Skeletal muscle cell (primary cell): ENCODE results near the gene PODNL1.
A peak's percentile ranks its signal among the peaks of the same experiment; 100 is the strongest.
"Not testable (repeated sequence)": the region's sequence is repeated elsewhere in the genome, so short reads cannot be mapped to it uniquely, and the experiment has no call there.

Experiments used
- DNase-seq: peaks from one replicate; pipeline ENCODE4 v3.0.0-alpha.2; 2010; ENCODE audit warnings: low read depth
- H3K4me3 ChIP-seq: 2 replicates; pipeline ENCODE4 v1.5.1; 2011; ENCODE audit warnings: low read depth, mild to moderate bottlenecking, control low read depth, low read length, moderate library complexity

PODNL1 gene

DNA sequence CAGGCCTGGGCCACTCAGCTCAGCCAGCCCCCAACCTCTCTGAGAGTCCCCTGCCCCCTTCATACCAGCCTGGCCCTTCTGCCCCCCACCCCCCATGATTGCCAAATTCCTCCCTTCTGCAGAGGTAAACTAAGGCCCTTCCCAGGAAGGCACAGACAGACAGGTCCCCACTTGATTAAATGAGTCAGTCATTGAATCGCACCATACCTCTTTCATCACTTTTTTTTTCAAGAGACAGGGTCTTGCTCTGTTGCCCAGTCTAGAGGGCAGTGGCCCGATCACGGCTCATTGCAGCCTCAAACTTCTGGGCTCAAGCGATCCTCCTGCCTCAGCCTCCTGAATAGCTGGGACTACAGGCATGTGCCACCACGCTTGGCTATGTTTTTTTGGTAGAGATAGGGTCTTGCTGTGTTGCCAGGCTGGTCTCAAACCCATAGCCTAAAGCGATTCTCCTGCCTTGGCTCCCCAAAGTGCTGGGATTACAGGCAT is 6.0 kb downstream of the PODNL1 start:
- no peak for DNase-seq
- no peak overlapping the region for H3K4me3 ChIP-seq

DNA sequence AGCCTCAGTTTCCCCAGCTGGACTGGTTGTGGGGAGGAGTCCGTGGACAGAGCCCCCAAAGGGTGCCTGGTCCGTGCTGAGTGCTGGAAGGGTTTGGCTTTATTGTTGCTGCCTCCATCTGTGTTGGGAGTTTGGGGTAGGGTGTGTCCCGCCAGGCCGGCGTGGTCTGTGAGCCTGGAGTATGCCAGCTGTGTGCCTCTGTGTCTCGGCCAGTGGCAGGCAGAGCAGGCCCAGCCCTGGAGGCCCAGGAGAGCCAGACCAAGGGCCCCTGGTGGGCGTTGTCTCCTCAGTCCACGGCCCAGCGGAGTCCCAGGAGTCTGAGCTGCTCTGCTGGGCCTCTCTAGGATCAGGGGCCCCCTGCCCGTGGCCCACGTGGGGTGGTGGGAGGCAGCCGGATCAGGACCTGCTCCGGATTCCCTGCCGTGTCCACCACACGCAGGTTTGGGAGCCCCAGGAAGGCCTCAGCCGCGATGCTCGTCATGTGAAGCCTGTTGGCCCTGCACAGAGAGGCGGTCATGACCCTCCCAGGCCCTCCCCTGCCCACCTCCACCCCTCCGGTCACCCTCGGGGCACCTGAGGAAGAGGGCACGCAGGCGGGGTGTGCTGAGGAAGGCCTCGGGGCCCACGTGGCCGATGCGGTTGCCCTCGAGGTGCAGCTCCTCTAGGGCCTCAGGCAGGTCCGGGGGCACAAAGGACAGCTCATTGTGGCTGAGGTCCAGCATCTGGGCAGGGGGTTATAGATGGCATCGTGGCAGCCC is 6.6 kb downstream of the PODNL1 start:
- no peak for DNase-seq
- no peak overlapping the region for H3K4me3 ChIP-seq

DNA sequence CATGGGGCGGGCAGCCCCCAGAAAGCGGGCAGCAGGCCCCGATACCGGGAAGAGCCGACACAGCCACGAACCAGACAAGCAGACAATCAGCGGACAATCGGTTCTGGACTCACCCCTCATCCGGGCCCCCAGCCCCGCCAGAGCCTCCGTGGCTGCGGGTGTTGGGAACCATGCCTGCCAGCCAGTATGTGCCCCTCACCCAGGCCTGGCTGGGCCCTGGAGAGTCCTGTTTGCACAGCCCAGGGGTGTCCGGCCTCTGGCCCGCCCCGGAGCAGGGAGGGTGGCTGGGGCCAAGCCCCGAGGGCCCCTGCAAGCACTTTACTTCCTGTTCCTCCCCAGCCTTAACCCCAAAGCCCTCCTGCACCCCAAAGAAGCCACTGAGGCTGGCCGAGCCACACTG is 7.8 kb downstream of the PODNL1 start:
- no peak overlapping the region for H3K4me3 ChIP-seq

DNA sequence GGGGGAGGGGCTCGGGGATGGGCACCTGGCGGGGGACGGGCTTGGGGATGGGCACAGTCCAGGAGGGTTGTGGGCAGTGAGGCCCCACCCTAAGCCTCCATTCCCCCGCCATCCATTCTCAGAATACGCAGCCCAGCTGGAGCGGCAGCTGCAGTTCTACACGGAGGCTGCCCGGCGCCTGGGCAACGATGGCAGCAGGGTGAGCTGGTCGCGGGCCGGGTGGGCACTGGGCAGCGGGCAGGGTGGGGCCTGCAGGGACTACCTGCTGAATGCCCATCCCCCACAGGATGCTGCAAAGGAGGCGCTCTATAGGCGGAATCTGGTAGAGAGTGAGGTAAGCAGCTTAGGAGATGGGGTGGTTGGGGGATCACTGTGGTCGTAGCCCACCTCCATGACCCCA is 8.3 kb downstream of the PODNL1 start:
- no peak overlapping the region for H3K4me3 ChIP-seq
- DNase-seq: no peak

More for the DNA sequence above, 7.8 kb downstream of the PODNL1 start:
- no peak for DNase-seq

DNA sequence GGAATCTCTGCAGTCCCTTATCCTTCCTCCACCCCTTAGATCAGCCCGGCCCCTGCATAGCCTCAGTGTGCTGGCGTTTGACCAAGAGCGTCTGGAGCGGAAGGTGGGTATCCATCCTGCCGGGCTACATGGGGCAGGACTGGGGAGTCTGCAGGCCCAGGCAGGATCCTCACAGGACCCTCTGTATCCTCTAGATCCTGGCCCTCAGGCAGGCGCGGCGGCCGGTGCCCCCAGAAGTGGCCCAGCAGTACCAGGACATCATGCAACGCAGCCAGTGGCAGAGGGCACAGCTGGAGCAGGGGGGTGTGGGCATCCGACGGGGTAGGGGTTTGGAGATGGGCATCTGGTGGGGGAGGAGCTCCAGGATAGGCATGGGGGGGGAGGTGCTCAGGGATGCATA is 8.9 kb downstream of the PODNL1 start:
- no peak for DNase-seq
- no peak overlapping the region for H3K4me3 ChIP-seq

DNA sequence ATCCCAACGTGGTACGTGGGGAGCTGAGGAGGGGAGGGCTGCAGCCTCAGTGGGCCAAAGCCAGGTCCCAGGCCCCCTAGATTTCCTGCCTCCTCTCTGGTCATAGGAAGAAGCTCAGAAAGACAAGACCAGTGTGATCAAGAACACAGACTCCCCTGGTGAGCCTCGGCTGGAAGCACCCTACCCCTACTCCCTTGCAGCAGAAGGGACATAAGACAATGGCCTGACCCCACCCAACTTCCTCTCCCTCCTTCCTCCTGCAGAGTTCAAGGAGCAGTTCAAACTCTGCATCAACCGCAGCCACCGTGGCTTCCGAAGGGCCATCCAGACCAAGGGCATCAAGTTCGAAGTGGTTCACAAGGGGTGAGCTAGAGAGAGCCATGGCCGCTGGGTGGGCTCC is 11.5 kb downstream of the PODNL1 start:
- H3K4me3 ChIP-seq: no peak overlapping the region
- no peak for DNase-seq

DNA sequence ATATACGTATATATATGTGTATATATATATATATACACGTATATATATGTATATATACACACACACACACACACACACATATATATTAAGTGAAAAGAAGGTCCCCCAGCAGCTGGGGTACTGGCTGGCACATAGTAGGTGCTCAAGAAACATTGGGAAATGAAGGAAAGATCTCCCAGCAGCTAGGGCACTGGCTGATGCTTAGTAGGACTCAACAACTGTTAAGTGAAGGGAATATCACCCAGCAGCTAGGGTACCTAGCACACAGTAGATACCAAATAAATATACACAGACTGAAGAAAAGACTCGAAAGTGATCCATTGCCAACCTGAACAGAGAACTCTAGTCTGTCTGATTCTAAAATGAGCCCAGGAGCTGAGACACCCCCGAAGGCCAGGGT is 12.2 kb downstream of the PODNL1 start:
- no peak overlapping the region for H3K4me3 ChIP-seq
- no peak for DNase-seq

DNA sequence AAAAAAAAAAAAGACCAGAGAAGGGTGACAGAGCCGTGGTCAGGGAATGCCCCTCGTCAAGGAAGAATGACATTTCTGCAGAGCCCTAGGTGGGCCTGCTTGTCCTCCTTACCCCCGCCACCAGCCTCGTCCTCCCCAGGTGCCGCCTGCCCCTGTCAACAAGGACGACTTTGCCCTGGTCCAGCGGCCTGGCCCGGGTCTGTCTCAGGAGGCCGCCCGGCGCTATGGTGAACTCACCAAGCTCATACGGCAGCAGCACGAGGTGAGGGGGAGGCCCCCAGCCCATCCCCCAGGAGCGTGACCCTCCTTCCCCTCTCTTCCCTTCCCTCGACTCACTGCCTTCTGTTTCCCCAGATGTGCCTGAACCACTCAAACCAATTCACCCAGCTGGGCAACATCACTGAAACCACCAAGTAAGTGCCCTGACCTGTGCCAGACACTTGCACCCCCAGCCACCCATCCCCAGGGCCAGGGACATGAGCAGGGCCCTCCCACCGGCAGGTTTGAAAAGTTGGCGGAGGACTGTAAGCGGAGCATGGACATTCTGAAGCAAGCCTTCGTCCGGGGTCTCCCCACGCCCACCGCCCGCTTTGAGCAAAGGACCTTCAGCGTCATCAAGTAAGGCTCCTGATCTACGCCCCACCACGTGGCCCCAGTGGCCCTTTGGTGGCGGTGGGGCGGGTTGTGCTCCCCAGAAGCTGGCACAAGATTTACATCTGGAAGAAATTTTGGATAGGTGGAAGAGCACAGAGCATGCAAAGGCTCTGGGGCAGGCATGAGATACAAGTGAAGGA is 14.8 kb downstream of the PODNL1 start:
- H3K4me3 ChIP-seq: no peak overlapping the region
- no peak for DNase-seq

DNA sequence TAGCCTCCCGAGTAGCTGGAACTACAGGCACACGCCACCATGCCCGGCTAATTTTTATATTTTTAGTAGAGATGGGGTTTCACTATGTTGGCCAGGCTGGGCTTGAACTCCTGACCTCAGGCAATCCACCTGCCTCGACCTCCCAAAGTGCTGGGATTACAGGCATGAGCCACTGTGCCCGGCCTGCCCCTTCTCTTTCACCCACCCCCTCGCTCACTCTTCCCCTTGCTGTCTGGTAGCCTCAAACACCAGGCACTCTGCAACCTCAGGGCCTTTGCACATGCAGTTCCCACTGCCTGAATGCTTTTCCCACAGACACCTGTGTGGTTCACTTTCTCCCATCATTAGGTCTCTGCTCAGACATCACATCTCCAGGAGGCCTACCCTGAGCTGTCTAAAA is 16.1 kb downstream of the PODNL1 start:
- not testable (repeated sequence) for DNase-seq, H3K4me3 ChIP-seq

DNA sequence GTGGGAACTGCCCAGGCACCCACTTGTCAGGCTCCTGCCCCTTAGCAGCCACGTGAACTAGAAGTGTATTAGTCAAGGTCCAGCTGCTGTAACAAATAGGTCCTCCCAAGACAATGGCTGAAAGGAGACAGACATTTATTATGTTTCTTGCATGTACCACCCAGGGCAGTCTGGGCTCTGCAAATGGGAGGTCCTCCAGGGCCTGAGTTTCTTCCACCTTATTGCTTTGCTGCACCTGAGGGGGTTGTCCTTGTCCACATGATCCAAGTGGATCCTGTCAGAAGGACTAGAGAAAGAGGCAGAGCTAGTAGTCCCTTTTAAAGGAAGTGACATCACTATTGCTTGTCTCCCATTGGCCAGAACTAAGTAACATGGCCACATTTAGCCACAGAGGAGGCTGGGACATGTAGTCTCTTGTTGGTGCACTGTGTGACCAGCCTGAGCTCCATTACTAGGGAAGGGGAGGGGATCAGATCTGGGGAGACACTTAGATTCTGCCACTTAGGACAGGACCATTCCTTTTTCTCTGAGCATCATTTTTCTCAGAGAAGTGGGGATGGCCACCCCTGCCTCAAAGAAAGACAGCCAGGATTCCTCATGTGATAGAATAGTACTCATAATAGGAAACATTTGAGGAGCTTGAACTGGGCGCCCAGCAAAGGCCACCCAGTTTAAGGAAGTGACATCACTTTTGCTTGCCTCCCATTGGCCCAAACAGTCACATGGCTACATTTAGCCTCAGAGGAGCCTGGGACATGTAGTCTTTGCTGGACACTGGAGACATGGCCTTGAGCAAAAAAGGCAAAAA is 17.1 kb downstream of the PODNL1 start:
- no peak overlapping the region for H3K4me3 ChIP-seq
- no peak for DNase-seq

DNA sequence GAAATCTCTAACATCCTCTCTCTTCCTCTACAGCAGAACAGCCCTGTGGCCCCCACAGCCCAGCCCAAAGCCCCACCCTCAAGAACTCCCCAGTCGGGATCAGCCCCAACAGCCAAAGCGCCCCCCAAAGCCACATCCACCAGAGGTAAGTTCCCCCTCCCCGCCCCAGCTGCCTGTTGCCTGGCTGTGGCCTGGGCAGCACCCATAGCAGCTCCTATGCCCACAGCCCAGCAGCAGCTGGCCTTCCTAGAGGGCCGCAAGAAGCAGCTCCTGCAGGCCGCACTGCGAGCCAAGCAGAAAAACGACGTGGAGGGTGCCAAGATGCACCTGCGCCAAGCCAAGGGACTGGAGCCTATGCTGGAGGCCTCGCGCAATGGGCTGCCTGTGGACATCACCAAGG is 17.7 kb downstream of the PODNL1 start:
- no peak overlapping the region for H3K4me3 ChIP-seq

DNA sequence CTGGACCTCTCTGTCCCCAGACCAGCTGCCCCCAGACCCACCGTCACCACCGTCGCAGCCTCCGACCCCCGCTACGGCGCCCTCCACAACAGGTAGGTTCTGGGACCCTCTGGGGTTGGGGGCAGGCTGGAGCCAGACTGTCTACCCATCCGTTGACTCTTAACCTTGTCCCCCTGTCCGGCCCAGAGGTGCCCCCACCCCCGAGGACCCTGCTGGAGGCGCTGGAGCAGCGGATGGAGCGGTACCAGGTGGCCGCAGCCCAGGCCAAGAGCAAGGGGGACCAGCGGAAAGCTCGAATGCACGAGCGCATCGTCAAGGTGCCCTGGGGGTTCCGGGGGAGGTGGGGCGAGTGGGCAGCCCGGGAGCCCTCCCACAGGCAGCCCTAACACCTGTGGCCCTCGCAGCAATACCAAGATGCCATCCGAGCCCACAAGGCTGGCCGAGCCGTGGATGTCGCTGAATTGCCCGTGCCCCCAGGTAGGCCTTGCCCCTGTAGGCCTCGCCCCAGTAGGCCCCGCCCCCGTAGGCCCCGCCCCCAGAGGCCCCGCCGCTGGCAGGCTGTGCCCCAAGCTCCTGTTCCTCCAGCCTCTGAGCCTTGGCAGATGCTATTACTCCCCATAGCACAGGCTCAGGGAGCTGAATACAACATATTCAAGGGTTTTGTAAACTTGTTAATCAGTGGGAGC is 19.3 kb downstream of the PODNL1 start:
- no peak overlapping the region for H3K4me3 ChIP-seq
- DNase-seq: no peak

More for the DNA sequence above, 17.7 kb downstream of the PODNL1 start:
- no peak for DNase-seq

DNA sequence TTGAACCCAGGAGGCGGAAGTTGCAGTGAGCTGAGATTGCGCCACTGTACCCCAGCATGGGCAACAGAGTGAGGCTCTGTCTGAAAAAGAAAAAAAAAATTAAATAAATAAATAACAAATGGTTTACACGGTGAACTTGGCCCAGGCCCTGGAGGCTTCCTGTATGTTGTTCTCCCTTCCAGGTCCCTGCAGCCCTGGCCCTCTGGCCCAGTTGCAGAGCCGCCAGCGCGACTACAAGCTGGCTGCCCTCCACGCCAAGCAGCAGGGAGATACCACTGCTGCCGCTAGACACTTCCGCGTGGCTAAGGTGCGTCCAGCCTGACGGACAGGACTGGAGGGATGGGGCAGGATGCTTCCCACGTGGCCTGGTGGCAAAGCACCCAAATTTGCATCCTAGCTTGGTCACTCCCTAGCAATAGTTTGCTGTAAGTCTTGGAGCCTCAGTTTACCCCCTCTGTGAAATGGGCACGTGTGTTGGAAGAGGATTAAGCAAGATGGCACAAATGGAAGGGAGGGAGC is 20.3 kb downstream of the PODNL1 start:
- H3K4me3 ChIP-seq: no peak overlapping the region
- DNase-seq: no peak

DNA sequence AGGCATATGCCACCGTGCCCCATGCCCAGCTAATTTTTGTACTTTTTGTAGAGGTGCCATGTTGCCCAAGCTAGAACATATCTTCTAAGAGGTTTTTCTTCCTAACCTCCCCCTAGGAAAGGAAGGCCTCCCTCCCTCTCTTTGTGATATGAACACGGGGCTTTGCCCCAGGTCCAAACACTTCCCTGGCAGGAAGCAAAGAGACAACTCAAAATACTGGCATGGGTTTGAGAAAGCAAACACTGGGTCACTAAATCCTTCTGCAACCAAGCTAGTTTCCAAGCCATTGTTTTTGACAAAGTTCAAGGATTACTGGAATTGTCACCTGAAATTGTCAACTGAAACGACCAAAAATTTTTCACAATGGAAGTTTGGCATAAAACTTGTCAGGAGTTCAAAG is 23.4 kb downstream of the PODNL1 start:
- no peak overlapping the region for H3K4me3 ChIP-seq
- no peak for DNase-seq

DNA sequence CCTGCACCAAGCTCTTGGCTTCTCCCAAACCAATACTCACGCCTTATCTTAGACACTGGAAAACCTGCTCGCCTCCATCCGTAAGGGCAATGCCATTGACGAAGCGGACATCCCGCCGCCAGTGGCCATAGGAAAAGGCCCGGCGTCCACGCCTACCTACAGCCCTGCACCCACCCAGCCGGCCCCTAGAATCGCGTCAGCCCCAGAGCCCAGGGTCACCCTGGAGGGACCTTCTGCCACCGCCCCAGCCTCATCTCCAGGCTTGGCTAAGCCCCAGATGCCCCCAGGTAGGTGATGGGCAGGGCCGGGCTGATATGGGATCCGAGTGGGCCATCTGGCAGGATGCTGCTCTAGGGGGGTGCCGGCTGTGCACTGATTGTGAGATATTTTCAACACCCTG is 24.9 kb downstream of the PODNL1 start:
- DNase-seq: no peak
- no peak overlapping the region for H3K4me3 ChIP-seq

DNA sequence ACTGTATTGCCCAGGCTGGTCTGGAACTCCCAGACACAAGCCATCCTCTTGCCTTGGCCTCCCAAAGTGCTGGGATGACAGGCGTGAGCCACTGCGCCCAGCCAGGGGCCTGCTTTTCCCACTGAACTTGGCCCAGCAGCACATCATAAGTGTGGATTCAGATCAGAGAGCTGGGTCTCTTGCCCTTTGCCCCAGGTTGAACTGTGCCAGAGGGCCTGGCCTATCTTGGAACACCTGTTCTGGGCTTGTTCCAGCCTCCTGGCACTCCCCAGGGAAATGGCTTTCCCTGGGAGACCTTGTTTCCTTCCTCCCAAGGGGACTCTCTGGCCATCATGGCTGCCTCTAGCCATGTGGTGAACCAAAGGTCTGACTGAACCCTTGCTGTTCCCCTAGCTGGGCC is 28.8 kb downstream of the PODNL1 start:
- no peak for DNase-seq
- no peak overlapping the region for H3K4me3 ChIP-seq

DNA sequence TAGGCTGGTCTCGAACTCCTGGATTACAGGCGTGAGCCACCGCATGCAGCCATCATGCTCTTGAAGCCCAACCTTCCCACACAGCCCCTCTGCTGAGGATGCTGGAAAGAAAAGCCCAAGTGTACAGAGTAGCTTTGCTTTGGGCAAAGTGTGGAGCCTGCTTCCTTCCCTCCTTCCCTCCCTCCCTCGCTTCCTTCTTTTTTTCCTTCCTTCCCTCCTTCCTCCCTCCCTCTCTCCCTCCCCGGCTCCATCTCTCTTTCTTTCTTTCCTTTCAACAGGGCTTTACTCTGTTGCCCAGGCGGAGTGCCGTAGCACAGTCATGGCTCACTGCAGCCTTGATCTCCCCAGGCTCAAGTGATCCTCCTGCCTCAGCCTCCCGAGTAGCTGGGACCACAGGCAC is 29.5 kb downstream of the PODNL1 start:
- H3K4me3 ChIP-seq: no peak overlapping the region
- no peak for DNase-seq

DNA sequence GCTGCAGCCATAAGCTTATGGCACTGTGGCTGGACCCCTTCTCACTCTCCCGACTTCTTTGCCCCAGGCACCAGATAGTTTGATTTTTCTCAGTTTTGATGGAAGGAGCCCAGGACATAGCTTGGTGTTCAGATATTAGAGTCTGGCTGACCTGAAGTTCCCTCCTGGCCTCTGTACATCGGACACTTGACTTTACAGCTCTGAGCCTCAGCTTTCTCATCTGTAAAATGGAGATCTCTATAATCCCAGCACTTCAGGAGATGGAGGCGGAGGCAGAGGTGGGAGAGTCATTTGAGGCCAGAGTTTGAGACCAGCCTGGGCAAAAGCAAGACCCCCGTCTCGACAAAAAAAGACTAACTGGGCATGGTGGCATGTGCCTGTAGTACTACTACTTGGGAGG is 31.3 kb downstream of the PODNL1 start:
- DNase-seq: no peak
- H3K4me3 ChIP-seq: peak overlapping the region; percentile 80

DNA sequence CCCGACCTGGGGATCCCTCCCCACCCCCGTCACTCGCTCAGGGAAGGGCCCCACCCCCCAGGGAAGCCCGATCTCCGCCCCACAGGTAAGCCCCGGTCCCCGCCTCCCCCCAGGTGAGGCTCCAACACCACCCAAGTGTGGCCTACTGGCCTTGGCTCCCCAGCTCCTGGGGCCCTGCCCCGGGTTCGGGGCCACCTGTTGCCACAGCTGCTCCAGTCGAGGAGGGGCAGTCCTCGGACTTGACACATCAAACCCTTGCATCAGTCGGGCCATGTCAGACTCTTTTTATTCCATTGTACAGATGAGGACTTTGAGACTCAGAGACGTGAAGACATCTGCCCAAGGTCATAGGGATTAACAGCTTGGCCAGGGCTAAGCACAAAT is 31.7 kb downstream of the PODNL1 start:
- DNase-seq: no peak
- peak overlapping the region; percentile 80 for H3K4me3 ChIP-seq
